A673 (cell line): ENCODE data around the gene DOCK10.

Experiments used
- CTCF ChIP-seq: fragments of 300-800, 200-600 bp; sonication (generic); conservative IDR thresholded peaks from 2 replicates; pipeline ENCODE4 v1.5.1; 2017; ENCODE audit warnings: low read depth, mild to moderate bottlenecking, antibody characterized with exemption, low read length, moderate library complexity, mixed read lengths
- EZH2 ChIP-seq: fragments of 200-600 bp; sonication (generic); IDR thresholded peaks from 2 replicates; pipeline ENCODE4 v1.6.1; 2017; ENCODE audit warnings: borderline replicate concordance, low read depth, mild to moderate bottlenecking, mixed read lengths, antibody characterized with exemption, low read length; ENCODE audit not compliant: poor library complexity, severe bottlenecking

- TF ChIP-seq CTCF (no peak), EZH2 (no peak)
These were observed 44.6 kb upstream of the DOCK10 start for GRCh38 chr2:225086915-225087314.
